ENCODE results near the gene TCF25.

TCF25 gene

DNA sequence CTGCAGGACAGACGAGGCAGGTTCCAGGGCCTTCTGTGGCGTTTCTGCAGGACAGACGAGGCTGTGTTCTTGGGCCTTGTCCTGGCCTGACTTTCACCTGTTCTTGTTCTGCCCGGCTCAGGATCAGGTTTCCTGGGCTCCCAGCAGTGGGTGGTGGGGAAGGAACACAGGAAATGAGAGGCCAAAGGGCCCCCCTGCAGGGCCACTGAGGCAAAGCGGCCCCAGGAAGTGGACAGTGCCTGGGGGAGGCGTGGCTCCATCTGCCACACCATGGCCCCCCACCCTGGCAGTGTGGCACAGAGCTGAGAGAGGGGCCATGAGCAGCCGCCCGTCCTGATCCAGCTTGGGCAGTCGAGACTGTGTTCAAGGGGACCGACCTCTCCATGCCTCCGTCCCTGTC is 24.4 kb upstream of the TCF25 start:
- Histone ChIP-seq H3K4me1 (ENCODE audit: control insufficient read depth in 1 of 2, insufficient read depth in 2 of 2, low read length in 2 of 2) (no peaks in the 10 kb centered on the region), H3K27me3 (ENCODE audit: low read depth, low read length) (no peaks in the 10 kb centered on the region), H3K9me3 (ENCODE audit: control insufficient read depth in 1 of 2, low read length in 2 of 2) (no peaks in the 10 kb centered on the region), H3K27ac (ENCODE audit: low read length) (no peak overlapping the region), H3K4me3 (ENCODE audit: low read depth in 1 of 2, low read length in 2 of 2) (no peak overlapping the region), H3K36me3 (ENCODE audit: control insufficient read depth in 1 of 2, insufficient read depth in 2 of 2, low read length in 2 of 2) (no peaks in the 10 kb centered on the region)

DNA sequence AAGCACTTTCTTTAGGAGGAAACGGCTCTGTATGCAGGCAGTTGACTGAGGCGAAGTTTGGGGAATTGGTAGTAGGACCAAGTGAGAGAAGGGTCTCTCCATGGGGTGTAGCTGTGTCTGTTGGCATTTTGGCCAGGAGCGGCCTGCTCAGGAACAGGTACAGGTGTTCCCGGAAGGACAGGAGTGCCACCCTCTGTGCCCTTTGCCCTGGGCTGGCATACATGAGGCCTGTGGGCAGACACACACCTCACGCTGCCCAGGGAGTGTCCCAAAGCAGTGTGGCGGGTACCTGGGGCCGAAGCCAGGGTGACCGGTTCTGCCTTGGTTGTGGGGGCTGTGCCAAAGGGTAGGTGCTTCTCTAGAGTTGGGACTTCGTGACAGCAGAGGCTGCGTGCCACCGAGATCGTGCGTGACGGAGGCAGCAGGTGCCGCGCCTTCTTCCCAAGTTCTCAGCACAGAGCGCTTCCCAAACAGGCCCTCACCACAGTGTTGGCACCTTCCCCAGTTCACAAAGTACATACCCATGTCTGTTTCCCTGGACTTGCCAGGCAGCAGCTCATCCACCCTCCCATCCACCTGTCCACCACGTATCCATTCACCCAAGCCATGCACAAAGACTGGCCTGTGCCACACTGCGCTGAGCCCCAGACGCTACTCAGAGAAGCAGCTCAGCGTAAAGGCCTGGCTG is 19.9 kb upstream of the TCF25 start:
- no peaks in the 10 kb centered on the region for H3K4me1 ChIP-seq (ENCODE audit: control insufficient read depth in 1 of 2, insufficient read depth in 2 of 2, low read length in 2 of 2)
- H3K4me3 ChIP-seq (ENCODE audit: low read depth in 1 of 2, low read length in 2 of 2), result no peak overlapping the region
- no peaks in the 10 kb centered on the region for H3K36me3 ChIP-seq (ENCODE audit: control insufficient read depth in 1 of 2, insufficient read depth in 2 of 2, low read length in 2 of 2)
- H3K9me3 ChIP-seq (ENCODE audit: control insufficient read depth in 1 of 2, low read length in 2 of 2), result no peaks in the 10 kb centered on the region
- no peak overlapping the region for H3K27ac ChIP-seq (ENCODE audit: low read length)
- H3K27me3 ChIP-seq (ENCODE audit: low read depth, low read length), result no peaks in the 10 kb centered on the region

DNA sequence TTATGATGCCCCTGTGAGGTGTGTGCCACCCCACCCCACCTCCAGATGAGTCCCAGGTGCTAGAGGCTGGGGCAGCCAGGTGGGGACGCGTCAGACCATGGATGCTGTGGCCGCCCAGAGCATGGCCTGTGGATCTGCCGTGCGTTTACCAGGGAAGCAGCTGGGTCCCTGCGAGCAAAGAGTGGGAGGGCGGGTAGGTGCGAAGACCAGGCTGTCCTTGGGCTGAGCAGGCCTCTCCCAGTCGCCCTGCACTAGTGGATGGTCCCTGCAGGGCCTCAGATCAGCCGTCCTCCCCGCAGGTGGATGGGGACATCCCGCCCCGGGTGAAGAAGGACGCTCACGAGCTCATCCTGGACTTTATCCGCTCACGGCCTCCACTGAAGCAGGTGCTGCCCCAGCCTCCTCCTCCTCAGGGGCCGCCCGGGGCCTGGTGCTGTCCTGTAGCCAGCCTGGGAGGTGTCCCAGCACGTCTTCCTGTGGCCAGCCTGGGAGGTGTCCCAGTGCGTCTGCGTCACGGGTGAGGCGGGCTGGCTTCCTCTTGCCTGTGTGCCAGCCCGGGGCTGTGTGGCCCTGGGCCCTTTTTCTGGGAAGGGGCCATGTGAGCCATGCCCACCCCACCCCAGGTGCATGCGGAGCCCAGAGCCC is 18.0 kb upstream of the TCF25 start:
- no peaks in the 10 kb centered on the region for H3K36me3 ChIP-seq (ENCODE audit: control insufficient read depth in 1 of 2, insufficient read depth in 2 of 2, low read length in 2 of 2)
- H3K27ac ChIP-seq (ENCODE audit: low read length), result no peak overlapping the region
- no peaks in the 10 kb centered on the region for H3K27me3 ChIP-seq (ENCODE audit: low read depth, low read length)
- H3K4me1 ChIP-seq (ENCODE audit: control insufficient read depth in 1 of 2, insufficient read depth in 2 of 2, low read length in 2 of 2), result no peaks in the 10 kb centered on the region
- no peaks in the 10 kb centered on the region for H3K9me3 ChIP-seq (ENCODE audit: control insufficient read depth in 1 of 2, low read length in 2 of 2)
- no peak overlapping the region for H3K4me3 ChIP-seq (ENCODE audit: low read depth in 1 of 2, low read length in 2 of 2)

DNA sequence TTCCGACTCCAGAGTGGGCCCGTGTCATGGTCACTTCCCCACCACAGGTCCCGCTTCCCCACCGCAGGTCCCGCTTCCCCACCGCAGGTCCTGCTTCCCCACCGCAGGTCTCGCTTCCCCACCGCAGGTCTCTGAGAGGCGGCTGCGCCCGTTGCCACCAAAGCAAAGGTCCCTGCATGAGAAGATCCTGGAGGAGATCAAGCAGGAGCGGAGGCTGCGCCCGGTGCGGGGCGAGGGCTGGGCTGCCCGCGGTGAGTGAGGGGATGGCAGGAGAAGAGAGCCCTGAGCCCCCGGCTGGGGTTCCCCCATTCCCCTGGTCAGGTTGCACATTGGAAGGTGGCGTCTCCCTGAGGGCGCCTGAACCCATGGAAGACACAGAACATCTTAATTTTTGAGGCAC is 17.4 kb upstream of the TCF25 start:
- H3K4me1 ChIP-seq (ENCODE audit: control insufficient read depth in 1 of 2, insufficient read depth in 2 of 2, low read length in 2 of 2), result no peaks in the 10 kb centered on the region
- H3K27ac ChIP-seq (ENCODE audit: low read length), result no peak overlapping the region
- H3K4me3 ChIP-seq (ENCODE audit: low read depth in 1 of 2, low read length in 2 of 2), result no peak overlapping the region
- no peaks in the 10 kb centered on the region for H3K36me3 ChIP-seq (ENCODE audit: control insufficient read depth in 1 of 2, insufficient read depth in 2 of 2, low read length in 2 of 2)
- H3K27me3 ChIP-seq (ENCODE audit: low read depth, low read length), result no peaks in the 10 kb centered on the region
- no peaks in the 10 kb centered on the region for H3K9me3 ChIP-seq (ENCODE audit: control insufficient read depth in 1 of 2, low read length in 2 of 2)

DNA sequence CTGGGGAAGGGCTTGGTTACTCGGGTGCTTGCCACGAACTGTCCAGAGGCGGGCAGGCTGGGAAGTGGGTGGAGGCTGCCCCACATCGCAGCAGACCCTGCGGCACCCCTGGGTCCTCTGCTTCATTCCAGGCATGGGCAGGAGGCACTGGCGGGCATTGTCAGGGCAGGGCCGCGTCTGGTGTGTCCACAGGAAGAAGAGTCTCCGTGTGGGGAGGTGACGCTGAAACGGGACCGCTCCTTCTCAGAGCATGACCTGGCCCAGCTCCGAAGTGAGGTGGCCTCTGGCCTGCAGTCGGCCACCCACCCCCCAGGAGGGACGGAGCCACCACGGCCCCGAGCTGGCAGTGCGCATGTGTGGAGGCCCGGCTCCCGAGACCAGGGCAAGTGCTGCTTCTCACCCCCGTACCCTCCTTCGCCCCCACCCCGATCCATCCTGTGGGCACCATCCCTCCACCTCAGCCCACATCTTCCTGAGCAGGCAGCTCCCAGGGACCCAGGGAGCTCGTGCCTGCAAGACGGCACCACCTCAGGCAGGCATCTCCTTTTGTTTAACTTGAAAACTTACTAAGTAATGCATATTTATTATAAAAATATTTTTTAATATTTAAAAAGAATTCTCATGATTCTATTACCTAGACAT is 14.3 kb upstream of the TCF25 start:
- no peaks in the 10 kb centered on the region for H3K27me3 ChIP-seq (ENCODE audit: low read depth, low read length)
- H3K4me3 ChIP-seq (ENCODE audit: low read depth in 1 of 2, low read length in 2 of 2), result no peak overlapping the region
- no peaks in the 10 kb centered on the region for H3K36me3 ChIP-seq (ENCODE audit: control insufficient read depth in 1 of 2, insufficient read depth in 2 of 2, low read length in 2 of 2)

DNA sequence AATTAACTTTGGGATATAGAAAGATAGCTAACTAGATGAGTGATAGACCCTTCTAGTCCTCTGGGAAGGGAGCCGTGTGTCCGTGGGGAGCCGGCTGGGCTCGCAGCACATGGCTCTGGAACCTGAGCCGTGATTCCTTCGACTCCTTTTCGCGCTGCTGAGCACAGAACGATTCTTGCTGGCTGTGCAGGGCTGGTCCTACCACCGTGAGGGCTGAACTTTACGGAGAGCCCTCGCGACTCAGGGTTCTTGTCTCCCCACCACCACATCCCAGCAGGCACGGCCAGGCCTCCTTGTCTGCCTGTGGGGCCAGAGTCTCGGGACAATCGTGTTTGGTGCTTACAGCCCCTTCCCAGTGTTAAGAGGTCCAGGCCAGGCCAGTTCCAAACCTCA is 13.8 kb upstream of the TCF25 start:
- no peak overlapping the region for H3K4me3 ChIP-seq (ENCODE audit: low read depth in 1 of 2, low read length in 2 of 2)
- no peak overlapping the region for H3K27ac ChIP-seq (ENCODE audit: low read length)
- no peaks in the 10 kb centered on the region for H3K27me3 ChIP-seq (ENCODE audit: low read depth, low read length)
- peaks cover 0 to 3% of the 10 kb centered on the region in 2 donors for H3K4me1 ChIP-seq (ENCODE audit: control insufficient read depth in 1 of 2, insufficient read depth in 2 of 2, low read length in 2 of 2)
- H3K36me3 ChIP-seq (ENCODE audit: control insufficient read depth in 1 of 2, insufficient read depth in 2 of 2, low read length in 2 of 2), result no peaks in the 10 kb centered on the region
- no peaks in the 10 kb centered on the region for H3K9me3 ChIP-seq (ENCODE audit: control insufficient read depth in 1 of 2, low read length in 2 of 2)

More for the DNA sequence above, 14.3 kb upstream of the TCF25 start:
- H3K27ac ChIP-seq (ENCODE audit: low read length), result no peak overlapping the region
- H3K9me3 ChIP-seq (ENCODE audit: control insufficient read depth in 1 of 2, low read length in 2 of 2), result no peaks in the 10 kb centered on the region
- no peaks in the 10 kb centered on the region for H3K4me1 ChIP-seq (ENCODE audit: control insufficient read depth in 1 of 2, insufficient read depth in 2 of 2, low read length in 2 of 2)

DNA sequence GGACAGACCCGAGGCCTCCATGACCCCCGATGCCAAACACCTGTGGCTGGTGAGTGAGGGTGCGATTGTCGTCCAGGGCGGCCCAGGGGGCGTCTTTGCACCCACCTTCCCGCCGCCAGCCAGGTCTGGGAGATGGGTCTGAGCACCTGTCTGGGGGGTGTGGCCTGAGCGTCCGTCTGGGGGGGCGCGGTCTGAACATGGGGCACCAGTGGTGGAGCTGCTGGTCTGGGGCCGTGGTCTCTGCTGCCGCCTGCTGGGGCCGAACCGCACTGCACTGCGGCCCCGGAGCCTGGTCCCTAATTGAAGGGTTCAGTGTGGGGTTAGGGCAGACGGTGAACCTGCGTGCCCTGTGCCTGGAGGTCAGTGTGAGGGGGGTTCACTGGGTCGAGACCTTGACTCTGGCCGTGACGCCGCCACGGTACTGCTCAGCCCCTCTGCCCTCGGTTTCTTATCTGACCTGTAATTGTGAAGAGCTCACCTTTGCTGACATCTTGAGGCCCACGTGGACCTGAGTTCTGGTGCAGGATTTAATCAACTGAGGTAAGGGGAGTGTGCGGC is 12.6 kb upstream of the TCF25 start:
- Histone ChIP-seq H3K27ac (ENCODE audit: low read length) (no peak overlapping the region), H3K27me3 (ENCODE audit: low read depth, low read length) (no peaks in the 10 kb centered on the region), H3K9me3 (ENCODE audit: control insufficient read depth in 1 of 2, low read length in 2 of 2) (no peaks in the 10 kb centered on the region), H3K36me3 (ENCODE audit: control insufficient read depth in 1 of 2, insufficient read depth in 2 of 2, low read length in 2 of 2) (no peaks in the 10 kb centered on the region), H3K4me3 (ENCODE audit: low read depth in 1 of 2, low read length in 2 of 2) (no peak overlapping the region), H3K4me1 (ENCODE audit: control insufficient read depth in 1 of 2, insufficient read depth in 2 of 2, low read length in 2 of 2) (peaks cover 0 to 3% of the 10 kb centered on the region in 2 donors)

DNA sequence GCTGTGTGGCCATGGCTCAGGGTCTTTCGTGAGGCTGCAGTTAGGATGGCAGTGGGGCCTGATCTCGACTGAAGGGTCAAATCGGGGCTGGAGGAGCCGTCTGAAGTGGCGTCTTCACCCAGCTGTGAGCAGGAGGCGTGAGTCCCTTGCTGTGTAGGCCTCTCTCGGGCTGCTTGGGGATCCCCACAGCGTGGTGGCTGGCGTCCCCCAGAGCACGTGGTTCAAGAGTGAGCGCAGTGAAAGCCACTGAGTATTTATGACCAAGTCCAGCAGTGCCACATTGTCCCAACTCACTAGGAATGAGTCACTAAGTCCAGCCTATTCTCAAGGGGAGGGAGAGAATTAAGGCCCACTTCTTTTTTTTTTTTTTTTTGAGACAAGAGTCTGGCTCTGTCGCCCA is 11.7 kb upstream of the TCF25 start:
- peaks cover 0 to 3% of the 10 kb centered on the region in 2 donors for H3K4me1 ChIP-seq (ENCODE audit: control insufficient read depth in 1 of 2, insufficient read depth in 2 of 2, low read length in 2 of 2)
- H3K9me3 ChIP-seq (ENCODE audit: control insufficient read depth in 1 of 2, low read length in 2 of 2), result no peaks in the 10 kb centered on the region
- H3K36me3 ChIP-seq (ENCODE audit: control insufficient read depth in 1 of 2, insufficient read depth in 2 of 2, low read length in 2 of 2), result no peaks in the 10 kb centered on the region
- no peak overlapping the region for H3K4me3 ChIP-seq (ENCODE audit: low read depth in 1 of 2, low read length in 2 of 2)
- no peaks in the 10 kb centered on the region for H3K27me3 ChIP-seq (ENCODE audit: low read depth, low read length)
- H3K27ac ChIP-seq (ENCODE audit: low read length), result no peak overlapping the region

DNA sequence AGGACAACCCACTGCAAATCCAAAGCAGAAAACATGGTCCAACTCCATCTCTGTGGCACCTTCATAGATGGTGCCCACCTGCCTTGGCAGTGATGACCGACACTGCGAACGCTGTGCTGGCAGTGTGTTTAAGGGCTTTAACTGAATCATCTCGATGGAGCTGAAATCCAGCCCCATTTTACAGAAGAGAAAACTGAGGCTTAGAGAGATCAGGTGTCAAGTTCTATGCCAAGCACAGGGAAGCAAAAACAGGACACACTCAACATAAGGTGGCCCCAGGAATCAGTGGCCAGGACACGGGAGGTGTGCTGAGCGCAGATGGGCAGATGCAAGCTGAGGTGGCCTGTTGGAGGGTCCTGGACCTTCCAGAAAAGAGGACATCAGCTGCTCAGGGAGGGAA is 10.7 kb upstream of the TCF25 start:
- Histone ChIP-seq H3K4me1 (ENCODE audit: control insufficient read depth in 1 of 2, insufficient read depth in 2 of 2, low read length in 2 of 2) (peaks cover 0 to 3% of the 10 kb centered on the region in 2 donors), H3K27me3 (ENCODE audit: low read depth, low read length) (no peaks in the 10 kb centered on the region), H3K36me3 (ENCODE audit: control insufficient read depth in 1 of 2, insufficient read depth in 2 of 2, low read length in 2 of 2) (no peaks in the 10 kb centered on the region), H3K27ac (ENCODE audit: low read length) (no peak overlapping the region), H3K4me3 (ENCODE audit: low read depth in 1 of 2, low read length in 2 of 2) (no peak overlapping the region), H3K9me3 (ENCODE audit: control insufficient read depth in 1 of 2, low read length in 2 of 2) (peaks cover under 1 to 2% of the 10 kb centered on the region in 2 donors)

DNA sequence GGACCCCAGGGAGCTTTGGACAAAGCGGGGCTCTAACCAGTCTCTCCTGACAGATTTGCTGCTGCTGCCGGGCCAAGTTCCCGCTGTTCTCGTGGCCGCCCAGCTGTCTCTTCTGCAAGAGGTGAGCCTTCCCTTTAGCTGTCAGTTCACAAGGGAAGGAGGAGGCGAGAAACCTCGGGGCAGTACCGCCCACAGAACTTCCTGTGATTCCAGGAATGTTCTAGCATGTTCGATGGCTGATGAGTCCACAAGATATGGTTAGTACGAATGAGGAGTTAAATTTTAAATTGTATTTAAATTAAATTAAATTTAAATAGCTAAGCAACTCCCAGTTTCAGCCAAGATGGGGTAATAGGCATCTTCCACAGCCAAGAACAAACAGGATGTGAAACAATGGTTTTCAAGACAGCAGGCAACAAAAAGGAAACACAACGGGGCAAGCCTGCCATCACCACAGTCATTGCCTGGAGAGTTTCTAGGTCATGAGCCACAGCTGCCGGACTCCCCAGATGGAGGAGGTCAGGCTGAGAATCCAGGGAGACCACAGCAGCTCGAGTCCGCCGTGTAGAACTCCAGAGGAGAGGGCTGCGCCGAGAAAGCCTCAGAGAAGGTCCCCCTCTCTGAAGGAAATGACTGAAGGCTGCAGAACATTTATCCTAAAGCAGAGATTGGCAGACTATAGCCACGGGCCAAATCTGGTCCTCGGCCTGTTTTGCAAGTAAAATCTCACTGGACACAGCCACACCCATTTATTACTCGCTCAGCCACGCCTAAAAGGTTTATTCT is 9.5 kb upstream of the TCF25 start:
- peaks cover 0 to 3% of the 10 kb centered on the region in 2 donors for H3K4me1 ChIP-seq (ENCODE audit: control insufficient read depth in 1 of 2, insufficient read depth in 2 of 2, low read length in 2 of 2)
- peaks cover 0 to 4% of the 10 kb centered on the region in 2 donors for H3K36me3 ChIP-seq (ENCODE audit: control insufficient read depth in 1 of 2, insufficient read depth in 2 of 2, low read length in 2 of 2)
- no peak overlapping the region for H3K4me3 ChIP-seq (ENCODE audit: low read depth in 1 of 2, low read length in 2 of 2)
- H3K9me3 ChIP-seq (ENCODE audit: control insufficient read depth in 1 of 2, low read length in 2 of 2), result peaks cover 6% of the 10 kb centered on the region in 2 donors
- H3K27ac ChIP-seq (ENCODE audit: low read length), result peak overlapping the region; percentile 47
- no peaks in the 10 kb centered on the region for H3K27me3 ChIP-seq (ENCODE audit: low read depth, low read length)

DNA sequence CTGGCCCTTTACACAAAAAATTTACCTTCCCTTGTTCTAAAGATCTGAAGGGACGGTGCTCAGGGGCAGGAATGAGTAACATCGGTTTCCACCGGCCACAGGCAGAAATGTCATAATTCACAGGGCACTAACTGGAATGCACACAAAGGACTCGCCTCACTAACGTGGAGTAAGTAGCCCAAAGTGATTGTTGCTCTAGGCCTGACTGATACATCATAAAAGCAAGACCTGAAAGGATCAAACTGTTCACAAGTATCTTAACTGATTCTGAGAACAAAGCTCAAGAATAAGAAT is 8.9 kb upstream of the TCF25 start:
- no peak overlapping the region for H3K4me3 ChIP-seq (ENCODE audit: low read depth in 1 of 2, low read length in 2 of 2)
- peaks cover 3 to 4% of the 10 kb centered on the region in 2 donors for H3K36me3 ChIP-seq (ENCODE audit: control insufficient read depth in 1 of 2, insufficient read depth in 2 of 2, low read length in 2 of 2)
- H3K9me3 ChIP-seq (ENCODE audit: control insufficient read depth in 1 of 2, low read length in 2 of 2), result peaks cover 6% of the 10 kb centered on the region in 2 donors
- H3K27ac ChIP-seq (ENCODE audit: low read length), result peak overlapping the region; percentile 47
- H3K27me3 ChIP-seq (ENCODE audit: low read depth, low read length), result no peaks in the 10 kb centered on the region
- peaks cover 0 to 3% of the 10 kb centered on the region in 2 donors for H3K4me1 ChIP-seq (ENCODE audit: control insufficient read depth in 1 of 2, insufficient read depth in 2 of 2, low read length in 2 of 2)
